A549 (cell line): ENCODE results near the gene HCN4. TPM values are rescaled to one million over a fixed set of nuclear protein-coding genes. Genes with fewer than 3 reads are reported as not detected.

Source experiments
- ATAC-seq, 2 experiments: fragments of 200-7000 bp in 1 of 2; fragments of >200 bp in 1 of 2; cut with Nextera tagmentation in 1 of 2; cut with Tn5 transposase in 1 of 2; 3 replicates each; pipeline versions ENCODE4 v1.8.0 to v1.9.1; 2018 to 2020; ENCODE audit warnings: mild to moderate bottlenecking in 1 of 2, moderate library complexity in 1 of 2
- CTCF ChIA-PET: fragments of 300-600 bp; sonication (Branson Sonifier 250); formaldehyde crosslinking; extraction: SDS; loops from one replicate; lab custom pipeline; 2021; ENCODE audit warnings: antibody characterized with exemption, inconsistent platforms; lab: Yijun Ruan, JAX
- POLR2A ChIA-PET: fragments of 350-600 bp; formaldehyde crosslinking; extraction: SDS; loops from one replicate; lab custom pipeline; 2021; ENCODE audit warnings: antibody characterized with exemption, inconsistent platforms; lab: Yijun Ruan, JAX
- DNase-seq, 2 experiments: peaks; one replicate each; pipeline versions ENCODE4 v3.0.0 to v3.0.0-alpha.2; 2011 to 2016; ENCODE audit warnings: low read depth in 1 of 2, low spot score in 1 of 2
- FAIRE-seq: peaks from 2 replicates; lab custom pipeline; 2011; peaks lifted over from hg19 to GRCh38; lab: Jason Lieb, UNC
- H3K27ac ChIP-seq, 2 experiments: fragments of >200 bp; sonication (Bioruptor Twin); formaldehyde crosslinking; 3 replicates each; pipeline ENCODE4 v1.5.1; 2016 to 2017
- H3K4me1 ChIP-seq: fragments of >200 bp; sonication (Bioruptor Twin); formaldehyde crosslinking; 3 replicates; pipeline ENCODE4 v1.6.1; 2016
- H3K4me2 ChIP-seq: fragments of >200 bp; sonication (Bioruptor Twin); formaldehyde crosslinking; 3 replicates; pipeline ENCODE4 v1.6.1; 2016
- H3K4me3 ChIP-seq: fragments of >200 bp; sonication (Bioruptor Twin); formaldehyde crosslinking; 3 replicates; pipeline ENCODE4 v1.5.1; 2016
- H3K9me3 ChIP-seq: fragments of >200 bp; sonication (Bioruptor Twin); formaldehyde crosslinking; 3 replicates; pipeline ENCODE4 v1.6.1; 2016
- BCL3 ChIP-seq: fragments of >200 bp; sonication (Bioruptor Twin); formaldehyde crosslinking; IDR thresholded peaks from 3 replicates; pipeline ENCODE4 v1.6.1; 2016
- BHLHE40 ChIP-seq: IDR thresholded peaks from 2 replicates; pipeline ENCODE4 v1.6.1; 2012; ENCODE audit warnings: low read depth, low read length, inconsistent platforms
- CBX8 ChIP-seq: fragments of 200-600 bp; sonication (generic); IDR thresholded peaks from 2 replicates; pipeline ENCODE4 v1.6.1; 2016
- CHD4 ChIP-seq: fragments of 200-600 bp; sonication (generic); IDR thresholded peaks from 2 replicates; pipeline ENCODE4 v1.6.1; 2016; ENCODE audit warnings: antibody characterized with exemption, mild to moderate bottlenecking, borderline replicate concordance
- EHMT2 ChIP-seq: fragments of 200-600 bp; sonication (generic); IDR thresholded peaks from 2 replicates; pipeline ENCODE4 v1.6.1; 2016; ENCODE audit warnings: antibody characterized with exemption, low read depth, mild to moderate bottlenecking, moderate library complexity
- ESRRA ChIP-seq: fragments of 150-350 bp; IDR thresholded peaks from 2 replicates; pipeline ENCODE4 v1.6.1; 2014; ENCODE audit warnings: mild to moderate bottlenecking, low read length, borderline replicate concordance
- HEYL ChIP-seq: fragments of 250-450 bp; sonication (Bioruptor Pico); IDR thresholded peaks from 2 replicates; pipeline ENCODE4 v1.8.0; 2021; ENCODE audit warnings: mild to moderate bottlenecking, moderate library complexity
- HOXB5 ChIP-seq: fragments of 250-450 bp; sonication (Bioruptor Pico); IDR thresholded peaks from 2 replicates; pipeline ENCODE4 v1.5.0; 2020; ENCODE audit warnings: mild to moderate bottlenecking, moderate library complexity
- JUN ChIP-seq, 2 experiments: fragments of >200 bp; sonication (Bioruptor Twin); formaldehyde crosslinking; IDR thresholded peaks; 2 replicates in 1 of 2; 3 replicates in 1 of 2; pipeline ENCODE4 v1.6.1; 2016 to 2017
- KDM5A ChIP-seq: fragments of 200-600 bp; sonication (generic); IDR thresholded peaks from 2 replicates; pipeline ENCODE4 v1.6.1; 2016; ENCODE audit warnings: antibody characterized with exemption, mild to moderate bottlenecking
- MAZ ChIP-seq: fragments of 150-350 bp; IDR thresholded peaks from 2 replicates; pipeline ENCODE4 v1.6.1; 2014; ENCODE audit warnings: antibody characterized with exemption, low read depth, low read length, borderline replicate concordance
- NFE2L2 ChIP-seq: fragments of 150-350 bp; conservative IDR thresholded peaks from 2 replicates; pipeline ENCODE4 v1.6.1; 2014; ENCODE audit warnings: low read length
- NPAS2 ChIP-seq: fragments of 250-450 bp; sonication (Bioruptor Pico); IDR thresholded peaks from 2 replicates; pipeline ENCODE4 v1.8.0; 2022; ENCODE audit warnings: mild to moderate bottlenecking, moderate library complexity, borderline replicate concordance
- POLR2AphosphoS2 ChIP-seq: conservative IDR thresholded peaks from 2 replicates; pipeline ENCODE4 v1.6.1; 2012; ENCODE audit warnings: low read length, improper control_type of control experiment, inconsistent platforms
- RAD21 ChIP-seq, 2 experiments: fragments of >200 bp in 1 of 2; sonication (Bioruptor Twin) in 1 of 2; formaldehyde crosslinking in 1 of 2; IDR thresholded peaks in 1 of 2; conservative IDR thresholded peaks in 1 of 2; 2 replicates in 1 of 2; 3 replicates in 1 of 2; pipeline ENCODE4 v1.6.1; 2012 to 2018; ENCODE audit warnings: inconsistent platforms in 1 of 2
- RARB ChIP-seq: fragments of 250-450 bp; sonication (Bioruptor Pico); IDR thresholded peaks from 2 replicates; pipeline ENCODE4 v1.8.0; 2021; ENCODE audit warnings: mild to moderate bottlenecking, moderate library complexity
- RFX5 ChIP-seq: fragments of 450-650 bp; IDR thresholded peaks from 2 replicates; pipeline ENCODE4 v1.7.1; 2014; ENCODE audit warnings: antibody characterized with exemption, mild to moderate bottlenecking, moderate library complexity
- USF2 ChIP-seq: fragments of 450-650 bp; IDR thresholded peaks from 2 replicates; pipeline ENCODE4 v1.6.1; 2014; ENCODE audit warnings: antibody characterized with exemption
- ZC3H11A ChIP-seq: fragments of 450-650 bp; IDR thresholded peaks from 2 replicates; pipeline ENCODE4 v1.6.1; 2014; ENCODE audit warnings: antibody characterized with exemption, mild to moderate bottlenecking
- ZFP36 ChIP-seq: fragments of 450-650 bp; IDR thresholded peaks from 2 replicates; pipeline ENCODE4 v1.6.1; 2014; ENCODE audit warnings: borderline replicate concordance; ENCODE audit not compliant: partially characterized antibody
- WGBS: methylation state at CpG from one replicate; pipeline ENCODE4 v1.1.6; 2017; ENCODE audit errors: missing lambda C conversion rate; 5-methylcytosine and 5-hydroxymethylcytosine counted together
- polyA minus RNA-seq: library from RNA; depleted of rRNA, polyadenylated mRNA; stranded (reverse); fragments of >200 nt; gene quantifications from 2 replicates; pipeline ENCODE4 v1.2.3, GENCODE V29; 2011; rRNA and poly(A)+ RNA removed
- polyA plus RNA-seq, 4 experiments: library from polyadenylated mRNA; depleted of rRNA in 3 of 4; stranded (reverse); fragments of >200 nt; fragmentation: RNase III in 1 of 4; extraction: RNeasy Plus Mini Kit Qiagen cat#74134 plus additional on column Dnase treatment in 1 of 4; gene quantifications; 2 replicates in 3 of 4; 3 replicates in 1 of 4; pipeline ENCODE4 v1.2.3, GENCODE V29; 2011 to 2017
- TF ChIP-seq, protein P1 (sequence below): fragments of >200 bp; sonication (Bioruptor Twin); formaldehyde crosslinking; IDR thresholded peaks from 3 replicates; pipeline ENCODE4 v1.5.1; 2016
- TF ChIP-seq, protein P2 (sequence below): IDR thresholded peaks from 2 replicates; pipeline ENCODE4 v1.6.1; 2012
- TF ChIP-seq, protein P3 (sequence below): fragments of 250-450 bp; sonication (Bioruptor Pico); IDR thresholded peaks from 2 replicates; pipeline ENCODE4 v1.5.0; 2020; ENCODE audit warnings: low read depth, mild to moderate bottlenecking, moderate library complexity
- TF ChIP-seq, protein P4 (sequence below): IDR thresholded peaks from 2 replicates; pipeline ENCODE4 v1.6.1; 2012; ENCODE audit warnings: low read depth, borderline replicate concordance

The HCN4 gene
- 0.03 and 0.07 TPM in 2 replicates for polyA plus RNA-seq (2011; rRNA removed)
- 0.03 and 0.04 TPM in 2 replicates for polyA plus RNA-seq (2012; cell fraction: cytosol; rRNA removed)
- 0.07 and 0.09 TPM in 2 replicates for polyA plus RNA-seq (2012; cell fraction: nucleus; rRNA removed)
- 0.09 to 0.12 TPM (median 0.09 TPM) in 3 replicates for polyA plus RNA-seq (2017; fragmentation: RNase III; extraction: RNeasy Plus Mini Kit Qiagen cat#74134 plus additional on column Dnase treatment)
- 0.08 and 0.10 TPM in 2 replicates for polyA minus RNA-seq

DNA sequence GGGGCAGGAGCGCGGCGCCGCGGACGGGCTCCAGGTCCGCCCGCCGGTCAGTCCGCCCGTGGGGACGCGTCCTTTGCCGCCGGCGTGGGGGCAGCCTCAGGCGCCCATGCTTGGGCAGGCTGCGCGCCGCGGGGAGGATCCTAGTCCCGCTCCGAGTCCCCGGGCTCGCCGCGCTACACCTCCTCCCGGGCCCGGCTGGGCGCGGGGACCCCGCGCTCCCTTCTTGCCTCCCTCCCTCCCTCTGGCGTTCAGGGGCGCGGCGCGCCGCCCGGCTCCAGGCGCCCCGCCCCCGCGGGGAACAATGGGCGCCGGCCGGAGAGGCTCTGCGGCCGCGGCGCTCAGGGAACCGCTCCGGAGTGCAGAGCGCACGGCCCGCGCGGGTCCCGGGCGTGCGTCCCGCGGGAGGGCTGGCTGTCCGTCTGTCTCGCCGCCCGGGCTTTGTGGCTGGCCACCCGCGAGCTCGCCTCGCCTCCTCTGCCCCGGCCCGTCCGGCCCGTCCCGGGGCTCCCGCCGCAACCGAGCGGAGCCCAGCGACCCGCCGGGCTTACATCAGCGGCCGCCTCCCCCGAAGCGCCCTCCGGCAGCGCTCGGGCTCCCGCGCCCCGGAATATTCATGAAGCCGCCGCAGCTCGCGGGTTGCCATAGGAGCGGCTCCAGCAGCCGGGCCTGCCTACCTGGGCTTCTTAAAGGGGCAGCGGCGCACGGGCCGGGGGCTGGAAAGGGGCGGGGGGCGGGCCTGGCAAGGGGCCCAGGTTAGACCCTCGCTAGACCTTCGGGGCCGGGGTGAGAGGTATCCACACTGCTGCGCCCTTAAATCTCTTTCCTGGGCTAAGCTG lies at the start of gene HCN4:
Gene HCN4, minus strand, starts transcription at position 658 of the 836 bp plus-strand sequence. CDS start 688 bp downstream, outside the sequence.
- ChIA-PET POLR2A (no interaction called here), CTCF (interaction anchor here (0.7 to 1.4 kb wide), 2 partner anchors 9 to 10 kb away, joined by 3 to 4 read pairs; no protein-coding TSS in a partner anchor)
- peak in 1 of 2 experiments; percentile 66 for DNase-seq
- 0% methylated on average over 4 of the region's 109 CpGs for WGBS
- peaks cover 12% of the 10 kb centered on the region; the same call in 2 of the 3 replicates for H3K4me1 ChIP-seq
- no peak for TF ChIP-seq HEYL (CRISPR knock-in tag)
- TF ChIP-seq, protein P1, sequence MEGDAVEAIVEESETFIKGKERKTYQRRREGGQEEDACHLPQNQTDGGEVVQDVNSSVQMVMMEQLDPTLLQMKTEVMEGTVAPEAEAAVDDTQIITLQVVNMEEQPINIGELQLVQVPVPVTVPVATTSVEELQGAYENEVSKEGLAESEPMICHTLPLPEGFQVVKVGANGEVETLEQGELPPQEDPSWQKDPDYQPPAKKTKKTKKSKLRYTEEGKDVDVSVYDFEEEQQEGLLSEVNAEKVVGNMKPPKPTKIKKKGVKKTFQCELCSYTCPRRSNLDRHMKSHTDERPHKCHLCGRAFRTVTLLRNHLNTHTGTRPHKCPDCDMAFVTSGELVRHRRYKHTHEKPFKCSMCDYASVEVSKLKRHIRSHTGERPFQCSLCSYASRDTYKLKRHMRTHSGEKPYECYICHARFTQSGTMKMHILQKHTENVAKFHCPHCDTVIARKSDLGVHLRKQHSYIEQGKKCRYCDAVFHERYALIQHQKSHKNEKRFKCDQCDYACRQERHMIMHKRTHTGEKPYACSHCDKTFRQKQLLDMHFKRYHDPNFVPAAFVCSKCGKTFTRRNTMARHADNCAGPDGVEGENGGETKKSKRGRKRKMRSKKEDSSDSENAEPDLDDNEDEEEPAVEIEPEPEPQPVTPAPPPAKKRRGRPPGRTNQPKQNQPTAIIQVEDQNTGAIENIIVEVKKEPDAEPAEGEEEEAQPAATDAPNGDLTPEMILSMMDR, result no peak
- no peak for TF ChIP-seq USF2
- no peak for TF ChIP-seq EHMT2
- no peak for TF ChIP-seq RARB
- no peak for TF ChIP-seq MAZ
- TF ChIP-seq CHD4, result no peak
- TF ChIP-seq, protein P2, sequence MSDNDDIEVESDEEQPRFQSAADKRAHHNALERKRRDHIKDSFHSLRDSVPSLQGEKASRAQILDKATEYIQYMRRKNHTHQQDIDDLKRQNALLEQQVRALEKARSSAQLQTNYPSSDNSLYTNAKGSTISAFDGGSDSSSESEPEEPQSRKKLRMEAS, result no peak
- TF ChIP-seq KDM5A, result no peak
- TF ChIP-seq RAD21 (conservative IDR thresholded peaks at IDR 0.05 in 1 of 2, IDR thresholded peaks at IDR 0.05 in 1 of 2), result no peak
- no peak for TF ChIP-seq JUN (IDR thresholded peaks at IDR 0.05)
- no peak for TF ChIP-seq CBX8
- TF ChIP-seq BHLHE40, result no peak
- no peak for TF ChIP-seq ZC3H11A
- no peak for TF ChIP-seq HOXB5 (CRISPR knock-in tag)
- TF ChIP-seq ESRRA, result no peak
- ATAC-seq, result peak; percentile 37 to 56
- peak within 1 kb of the TSS; percentile 64 to 80 for H3K27ac ChIP-seq
- H3K9me3 ChIP-seq, result no peaks in the 10 kb centered on the region
- no peak for FAIRE-seq
- peak within 1 kb of the TSS; percentile 100 for H3K4me2 ChIP-seq
- H3K4me3 ChIP-seq, result peak within 1 kb of the TSS; percentile 97

DNA sequence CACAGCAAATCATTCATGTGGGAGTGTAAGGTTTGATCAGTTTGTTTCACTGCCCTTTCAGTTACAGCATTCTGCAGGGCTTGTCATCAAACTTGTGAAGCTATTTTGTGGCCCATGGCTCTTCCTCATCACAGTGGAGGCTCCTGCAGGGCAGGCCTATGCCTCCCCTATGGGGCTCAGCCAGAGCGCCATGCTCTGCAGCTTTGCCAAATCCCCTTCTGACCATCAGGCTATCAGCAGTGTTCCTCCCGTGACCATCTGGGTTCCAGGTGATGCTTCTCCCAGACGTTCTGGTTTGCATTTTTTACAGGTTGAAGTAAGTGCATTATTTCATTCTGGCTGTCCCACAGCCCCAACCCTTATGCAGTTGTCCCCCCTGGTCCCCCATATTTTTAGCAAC lies 46.1 kb upstream of the HCN4 start:
- ChIA-PET CTCF (interaction anchor here (0.7 to 1.5 kb wide), 4 partner anchors 10 to 189 kb away, joined by 3 to 5 read pairs (median 3); no protein-coding TSS in a partner anchor), POLR2A (no interaction called here)
- Histone ChIP-seq H3K9me3 (no peaks in the 10 kb centered on the region), H3K4me2 (no peak overlapping the region), H3K4me1 (no peaks in the 10 kb centered on the region), H3K4me3 (no peak overlapping the region), H3K27ac (no peak overlapping the region)
- DNase-seq, result no peak
- 34% methylated on average over 3 of the region's 3 CpGs for WGBS
- no peak for FAIRE-seq
- 0 out of 6 replicates have a peak, but pooled peaks of 1 of the 2 experiments have one; percentile 24 for ATAC-seq
- no peak for TF ChIP-seq EHMT2
- no peak for TF ChIP-seq RARB
- no peak for TF ChIP-seq ZFP36
- TF ChIP-seq POLR2AphosphoS2, result no peak
- TF ChIP-seq, protein P3, sequence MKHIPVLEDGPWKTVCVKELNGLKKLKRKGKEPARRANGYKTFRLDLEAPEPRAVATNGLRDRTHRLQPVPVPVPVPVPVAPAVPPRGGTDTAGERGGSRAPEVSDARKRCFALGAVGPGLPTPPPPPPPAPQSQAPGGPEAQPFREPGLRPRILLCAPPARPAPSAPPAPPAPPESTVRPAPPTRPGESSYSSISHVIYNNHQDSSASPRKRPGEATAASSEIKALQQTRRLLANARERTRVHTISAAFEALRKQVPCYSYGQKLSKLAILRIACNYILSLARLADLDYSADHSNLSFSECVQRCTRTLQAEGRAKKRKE (CRISPR knock-in tag), result no peak
- TF ChIP-seq BCL3, result no peak
- TF ChIP-seq MAZ, result no peak
- TF ChIP-seq, protein P4, sequence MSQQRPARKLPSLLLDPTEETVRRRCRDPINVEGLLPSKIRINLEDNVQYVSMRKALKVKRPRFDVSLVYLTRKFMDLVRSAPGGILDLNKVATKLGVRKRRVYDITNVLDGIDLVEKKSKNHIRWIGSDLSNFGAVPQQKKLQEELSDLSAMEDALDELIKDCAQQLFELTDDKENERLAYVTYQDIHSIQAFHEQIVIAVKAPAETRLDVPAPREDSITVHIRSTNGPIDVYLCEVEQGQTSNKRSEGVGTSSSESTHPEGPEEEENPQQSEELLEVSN, result no peak
- TF ChIP-seq USF2, result no peak
- TF ChIP-seq, protein P1, result no peak
- TF ChIP-seq NPAS2 (CRISPR knock-in tag), result no peak
- no peak for TF ChIP-seq NFE2L2
- TF ChIP-seq BHLHE40, result no peak
- TF ChIP-seq RFX5, result no peak
